LNCaP clone FGC (cell line): Measurements from ENCODE around the gene CEP126.
A peak's percentile ranks its signal among the peaks of the same experiment; 100 is the strongest.

ENCODE experiments used
- DNase-seq: peaks from one replicate; pipeline ENCODE4 v3.0.0-alpha.2; 2011; ENCODE audit warnings: low read depth
- H3K4me3 ChIP-seq: 2 replicates; pipeline ENCODE4 v1.5.1; 2011; ENCODE audit warnings: mild to moderate bottlenecking, low read depth, low read length, control low read depth
- TF ChIP-seq, protein P1 (sequence below): IDR thresholded peaks from 2 replicates; pipeline ENCODE4 v1.5.1; 2012; ENCODE audit warnings: mild to moderate bottlenecking; ENCODE audit not compliant: control insufficient read depth, insufficient read depth; ENCODE audit errors: extremely low read depth

The CEP126 gene

DNA sequence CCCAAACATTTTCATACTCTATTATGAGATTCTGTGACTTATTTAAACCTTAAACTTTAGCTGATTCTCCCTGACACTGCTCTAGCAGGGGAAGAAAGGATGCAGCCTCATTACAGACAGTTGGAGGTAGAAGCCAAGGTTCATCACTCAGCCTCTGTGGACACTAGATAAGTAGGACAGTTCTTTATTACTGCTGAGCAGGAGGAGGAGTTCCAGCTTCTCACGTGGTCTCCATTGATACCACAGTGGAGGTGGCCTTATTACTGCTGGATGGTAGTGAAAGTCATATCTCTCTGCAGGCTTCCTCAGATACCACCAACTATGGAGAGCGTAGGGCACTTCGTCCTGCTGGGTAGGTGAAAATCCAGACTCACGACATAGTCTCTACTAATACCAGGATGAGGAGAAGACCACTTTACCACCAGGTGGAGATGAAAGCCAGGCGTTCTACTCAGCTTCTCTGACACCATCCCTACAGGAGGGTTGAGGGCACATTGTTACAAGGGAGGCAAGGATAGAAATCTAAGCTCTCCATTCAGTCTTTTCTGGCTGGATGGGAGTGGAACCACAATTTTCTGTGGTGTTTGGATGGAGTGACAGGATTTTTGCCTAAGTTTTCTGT lies 14.6 kb downstream of the CEP126 start:
- no peak overlapping the region for H3K4me3 ChIP-seq
- DNase-seq, result no peak
- TF ChIP-seq, protein P1, sequence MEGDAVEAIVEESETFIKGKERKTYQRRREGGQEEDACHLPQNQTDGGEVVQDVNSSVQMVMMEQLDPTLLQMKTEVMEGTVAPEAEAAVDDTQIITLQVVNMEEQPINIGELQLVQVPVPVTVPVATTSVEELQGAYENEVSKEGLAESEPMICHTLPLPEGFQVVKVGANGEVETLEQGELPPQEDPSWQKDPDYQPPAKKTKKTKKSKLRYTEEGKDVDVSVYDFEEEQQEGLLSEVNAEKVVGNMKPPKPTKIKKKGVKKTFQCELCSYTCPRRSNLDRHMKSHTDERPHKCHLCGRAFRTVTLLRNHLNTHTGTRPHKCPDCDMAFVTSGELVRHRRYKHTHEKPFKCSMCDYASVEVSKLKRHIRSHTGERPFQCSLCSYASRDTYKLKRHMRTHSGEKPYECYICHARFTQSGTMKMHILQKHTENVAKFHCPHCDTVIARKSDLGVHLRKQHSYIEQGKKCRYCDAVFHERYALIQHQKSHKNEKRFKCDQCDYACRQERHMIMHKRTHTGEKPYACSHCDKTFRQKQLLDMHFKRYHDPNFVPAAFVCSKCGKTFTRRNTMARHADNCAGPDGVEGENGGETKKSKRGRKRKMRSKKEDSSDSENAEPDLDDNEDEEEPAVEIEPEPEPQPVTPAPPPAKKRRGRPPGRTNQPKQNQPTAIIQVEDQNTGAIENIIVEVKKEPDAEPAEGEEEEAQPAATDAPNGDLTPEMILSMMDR, result no peak

DNA sequence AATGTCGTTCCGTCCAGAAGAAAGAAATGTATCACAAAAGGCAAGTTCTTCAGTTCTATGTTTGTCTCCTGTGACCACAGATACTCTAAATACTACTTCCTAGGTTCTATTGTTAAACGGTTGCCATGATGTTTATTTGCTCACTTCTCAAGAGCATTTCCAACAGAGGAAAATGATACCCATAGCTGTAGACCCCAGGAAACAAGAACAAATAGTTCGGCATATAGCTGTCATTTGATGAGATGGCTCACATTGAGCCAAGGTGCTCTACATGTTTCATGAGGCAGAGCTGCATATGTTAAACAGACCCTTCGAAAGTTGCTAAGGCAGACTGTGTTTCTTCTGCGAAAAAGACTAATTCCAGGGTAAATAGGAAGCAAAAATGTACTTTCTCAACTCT lies 16.9 kb downstream of the CEP126 start:
- no peak overlapping the region for H3K4me3 ChIP-seq
- DNase-seq, result no peak
- TF ChIP-seq, protein P1, result no peak

DNA sequence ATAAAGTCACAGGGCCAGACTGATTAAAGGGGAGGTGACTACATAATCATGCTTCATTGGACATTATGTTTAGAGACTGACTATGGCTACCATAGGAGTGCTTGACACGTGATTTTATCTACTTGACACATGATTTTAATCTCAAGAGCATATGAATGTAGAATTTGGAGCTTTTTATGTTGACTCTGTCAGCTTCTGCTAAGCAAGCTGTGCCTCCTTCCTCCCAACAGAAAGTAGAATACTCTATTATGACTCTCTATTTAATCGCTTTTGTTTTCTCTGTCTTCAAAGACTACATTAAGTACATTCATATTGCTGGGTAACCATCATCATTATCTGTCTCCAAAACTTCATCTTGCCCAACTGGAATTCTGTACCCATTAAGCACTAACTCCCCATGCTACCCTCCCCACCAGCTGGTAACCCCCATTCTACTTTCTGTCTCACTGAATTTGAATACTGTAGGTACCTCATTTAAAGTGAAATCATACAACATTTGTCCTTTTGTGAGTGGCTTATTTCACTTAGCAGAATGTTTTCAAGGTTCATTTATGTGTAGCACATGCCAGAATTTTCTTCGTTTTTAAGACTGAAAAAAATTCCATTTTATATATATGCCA lies 26.2 kb downstream of the CEP126 start:
- no peak overlapping the region for H3K4me3 ChIP-seq
- TF ChIP-seq, protein P1, result no peak
- DNase-seq, result no peak

DNA sequence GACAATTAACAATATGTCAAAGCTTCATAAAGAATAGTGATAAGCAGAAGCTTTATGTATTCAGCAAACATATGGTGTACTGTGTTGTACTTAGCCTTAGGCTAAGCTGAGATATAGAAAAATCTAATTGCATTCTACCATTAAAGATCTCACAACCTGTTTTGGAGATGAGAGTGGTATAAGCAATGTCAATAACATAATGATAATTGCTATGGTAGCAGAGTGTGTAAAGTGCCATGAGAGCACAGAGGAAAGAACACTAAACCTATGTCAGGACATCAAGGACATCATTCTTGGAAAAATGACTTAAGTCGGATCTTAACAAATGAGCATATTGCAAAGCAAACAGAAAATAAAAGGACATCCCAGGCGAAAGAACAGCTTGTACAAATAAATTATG lies 30.1 kb downstream of the CEP126 start:
- H3K4me3 ChIP-seq, result no peak overlapping the region
- peak; percentile 45 for DNase-seq
- TF ChIP-seq, protein P1, result no peak

GRCh38 chr11:101945448-101945847 lies 30.6 kb downstream of the CEP126 start:
- no peak overlapping the region for H3K4me3 ChIP-seq
- TF ChIP-seq, protein P1, result peak; percentile 36
- DNase-seq, result no peak

GRCh38 chr11:101949680-101950220 lies 34.9 kb downstream of the CEP126 start:
- TF ChIP-seq, protein P1, result no peak

More at GRCh38 chr11:101949680-101950220, 34.9 kb downstream of the CEP126 start:
- no peak overlapping the region for H3K4me3 ChIP-seq
- DNase-seq, result no peak
